HG03025 (cell line): ENCODE data around the gene KRT12.
"Not testable (repeated sequence)": the region's sequence is repeated elsewhere in the genome, so short reads cannot be mapped to it uniquely, and the experiment has no call there.

Experiments used
- ATAC-seq: cut with Tn5 transposase; IDR thresholded peaks from one replicate; pipeline ENCODE4 v1.9.1; 2021; ENCODE audit warnings: mild to moderate bottlenecking, moderate library complexity; ENCODE audit not compliant: unreplicated experiment, low FRiP score

KRT12 gene

GRCh38 chr17:40818733-40819527 lies 48.1 kb downstream of the KRT12 start:
- peak; percentile 70 for ATAC-seq

- no peak for ATAC-seq
Observed at GRCh38 chr17:40818343-40818732, 48.7 kb downstream of the KRT12 start.

- ATAC-seq: no peak
Observed at GRCh38 chr17:40817103-40817682, 49.8 kb downstream of the KRT12 start.

GRCh38 chr17:40816569-40816968 lies 50.5 kb downstream of the KRT12 start:
- no peak for ATAC-seq

- no peak for ATAC-seq
Observed at GRCh38 chr17:40815381-40815780, 51.6 kb downstream of the KRT12 start.

GRCh38 chr17:40814657-40815056 lies 52.4 kb downstream of the KRT12 start:
- ATAC-seq: not testable (repeated sequence)

GRCh38 chr17:40813804-40814203 lies 53.2 kb downstream of the KRT12 start:
- no peak for ATAC-seq

GRCh38 chr17:40812639-40813038 lies 54.4 kb downstream of the KRT12 start:
- no peak for ATAC-seq
